Measurements from ENCODE around the gene CARD11. TPM values are rescaled to one million over a fixed set of nuclear protein-coding genes. Genes with fewer than 3 reads are reported as not detected.

Gene CARD11
- total RNA-seq, 2 donors from 2014 or later: 0.87 to 2.4 TPM

DNA sequence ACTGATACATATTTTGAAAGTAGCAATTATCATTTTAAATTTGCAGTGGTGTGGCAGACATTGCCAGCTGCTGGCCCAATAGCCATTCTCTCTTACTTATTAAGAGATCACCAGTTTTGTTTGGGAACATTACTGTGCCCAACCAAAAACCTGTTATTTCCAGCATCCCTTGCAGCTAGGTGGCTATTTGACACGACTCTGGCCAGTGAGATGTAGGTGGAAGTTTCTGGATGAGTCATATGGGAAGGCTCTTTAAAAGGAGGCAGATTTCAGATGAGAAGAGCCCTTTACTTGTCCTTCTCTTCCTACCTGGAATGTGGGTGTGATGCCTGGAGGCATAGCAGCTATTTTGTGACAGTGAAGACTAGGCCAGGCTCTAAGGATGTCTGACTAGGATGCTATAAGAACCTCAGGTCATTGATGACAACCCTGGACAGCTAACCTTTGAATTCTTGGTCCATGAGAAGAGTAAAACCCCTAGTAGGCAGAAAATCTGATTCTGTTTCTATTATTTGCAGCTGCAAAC lies 77.9 kb downstream of the CARD11 start:
- no peak overlapping the region for H3K4me3 ChIP-seq
- no peaks in the 10 kb centered on the region for H3K4me1 ChIP-seq (replicated peaks)
- H3K27me3 ChIP-seq (replicated peaks; ENCODE audit: insufficient read depth): no peaks in the 10 kb centered on the region
- no peak overlapping the region for H3K27ac ChIP-seq
- intact Hi-C loops (cut with DNase I): no loop called here
- 81% methylated on average over 1 of the region's 1 CpG for WGBS
- no peaks in the 10 kb centered on the region for H3K36me3 ChIP-seq
- TF ChIP-seq, protein P1, sequence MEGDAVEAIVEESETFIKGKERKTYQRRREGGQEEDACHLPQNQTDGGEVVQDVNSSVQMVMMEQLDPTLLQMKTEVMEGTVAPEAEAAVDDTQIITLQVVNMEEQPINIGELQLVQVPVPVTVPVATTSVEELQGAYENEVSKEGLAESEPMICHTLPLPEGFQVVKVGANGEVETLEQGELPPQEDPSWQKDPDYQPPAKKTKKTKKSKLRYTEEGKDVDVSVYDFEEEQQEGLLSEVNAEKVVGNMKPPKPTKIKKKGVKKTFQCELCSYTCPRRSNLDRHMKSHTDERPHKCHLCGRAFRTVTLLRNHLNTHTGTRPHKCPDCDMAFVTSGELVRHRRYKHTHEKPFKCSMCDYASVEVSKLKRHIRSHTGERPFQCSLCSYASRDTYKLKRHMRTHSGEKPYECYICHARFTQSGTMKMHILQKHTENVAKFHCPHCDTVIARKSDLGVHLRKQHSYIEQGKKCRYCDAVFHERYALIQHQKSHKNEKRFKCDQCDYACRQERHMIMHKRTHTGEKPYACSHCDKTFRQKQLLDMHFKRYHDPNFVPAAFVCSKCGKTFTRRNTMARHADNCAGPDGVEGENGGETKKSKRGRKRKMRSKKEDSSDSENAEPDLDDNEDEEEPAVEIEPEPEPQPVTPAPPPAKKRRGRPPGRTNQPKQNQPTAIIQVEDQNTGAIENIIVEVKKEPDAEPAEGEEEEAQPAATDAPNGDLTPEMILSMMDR (IDR thresholded peaks at IDR 0.05): no peak
- TF ChIP-seq POLR2AphosphoS5 (IDR thresholded peaks at IDR 0.05) (no peak), POLR2A (IDR thresholded peaks at IDR 0.05) (no peak)
- H3K9me3 ChIP-seq: no peaks in the 10 kb centered on the region
- DNase-seq (ENCODE audit: low spot score): no peak

DNA sequence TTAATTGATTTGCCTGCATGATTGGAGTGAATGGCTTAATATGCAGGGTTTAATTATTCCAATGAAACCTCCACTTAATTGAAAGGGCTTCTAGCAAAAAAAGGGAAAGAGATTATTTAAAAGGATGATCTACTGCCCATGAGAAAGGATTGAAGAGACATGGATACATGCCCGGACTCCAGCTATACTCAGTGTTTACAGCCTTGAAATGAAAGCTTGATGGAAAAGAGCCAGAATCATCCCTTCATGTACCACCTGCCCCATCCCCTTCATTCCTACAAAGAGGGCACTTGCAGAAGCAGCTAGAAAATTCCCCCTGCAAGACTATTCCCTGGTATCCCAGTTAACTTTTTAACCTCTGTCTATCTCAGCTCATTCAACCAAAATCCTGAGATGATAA lies 78.4 kb downstream of the CARD11 start:
- H3K27ac ChIP-seq: no peak overlapping the region
- WGBS: 66% methylated on average over 1 of the region's 1 CpG
- H3K4me1 ChIP-seq (replicated peaks): no peaks in the 10 kb centered on the region
- H3K4me3 ChIP-seq: no peak overlapping the region
- H3K27me3 ChIP-seq (replicated peaks; ENCODE audit: insufficient read depth): no peaks in the 10 kb centered on the region
- no peak for TF ChIP-seq POLR2A (IDR thresholded peaks at IDR 0.05)
- TF ChIP-seq, protein P1 (IDR thresholded peaks at IDR 0.05): no peak
- intact Hi-C loops (cut with DNase I): no loop called here
- H3K9me3 ChIP-seq: no peaks in the 10 kb centered on the region
- no peak for DNase-seq (ENCODE audit: low spot score)
- no peaks in the 10 kb centered on the region for H3K36me3 ChIP-seq

DNA sequence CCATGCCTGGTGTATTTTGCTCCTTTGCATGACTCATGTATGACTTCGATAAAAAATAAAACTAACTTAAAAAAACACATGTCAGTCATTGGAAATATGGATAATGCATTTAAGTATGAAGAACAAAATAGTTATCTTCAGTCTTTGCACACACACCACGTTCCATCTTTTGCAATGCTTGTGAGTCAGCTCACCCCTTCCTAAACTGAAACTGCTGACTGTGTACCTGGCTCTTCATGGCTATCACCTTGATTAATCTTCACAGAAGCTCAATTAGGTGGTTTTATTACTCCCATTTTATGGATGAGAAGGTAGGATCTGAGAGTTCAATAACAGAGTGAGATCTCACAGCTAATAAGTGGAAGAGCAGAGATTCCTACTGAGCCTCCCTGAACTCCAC lies 79.5 kb downstream of the CARD11 start:
- DNase-seq (ENCODE audit: low spot score): no peak

DNA sequence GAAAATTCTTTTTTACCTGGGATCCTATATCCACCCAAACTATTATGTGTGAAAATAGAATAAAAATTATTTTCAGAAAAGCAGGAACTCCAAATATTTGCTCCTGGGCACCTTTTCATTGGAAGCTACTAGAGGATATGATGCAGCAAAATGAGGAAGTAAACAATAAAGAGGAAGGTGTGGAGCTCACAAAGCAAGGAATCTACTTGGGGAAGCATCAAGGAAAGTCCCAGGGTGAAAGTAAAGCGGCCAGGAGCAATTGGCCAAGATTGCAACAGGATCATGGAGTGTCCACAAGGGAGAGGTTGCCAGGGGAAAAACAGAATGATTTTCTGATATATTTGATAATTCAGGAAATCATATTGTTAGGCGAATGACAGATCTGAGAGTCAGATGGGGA lies 80.8 kb downstream of the CARD11 start:
- intact Hi-C loops (cut with DNase I): no loop called here
- Histone ChIP-seq H3K27me3 (replicated peaks; ENCODE audit: insufficient read depth) (no peaks in the 10 kb centered on the region), H3K36me3 (no peaks in the 10 kb centered on the region), H3K9me3 (no peaks in the 10 kb centered on the region), H3K27ac (no peak overlapping the region), H3K4me1 (replicated peaks) (no peaks in the 10 kb centered on the region), H3K4me3 (no peak overlapping the region)
- WGBS: 79% methylated on average over 2 of the region's 2 CpGs
- DNase-seq (ENCODE audit: low spot score): no peak
- TF ChIP-seq POLR2A (IDR thresholded peaks at IDR 0.05): no peak
- TF ChIP-seq, protein P1 (IDR thresholded peaks at IDR 0.05): no peak
- no peak for TF ChIP-seq POLR2AphosphoS5 (IDR thresholded peaks at IDR 0.05)

More for the DNA sequence above, 79.5 kb downstream of the CARD11 start:
- Histone ChIP-seq H3K27ac (no peak overlapping the region), H3K4me3 (no peak overlapping the region), H3K36me3 (no peaks in the 10 kb centered on the region), H3K27me3 (replicated peaks; ENCODE audit: insufficient read depth) (no peaks in the 10 kb centered on the region), H3K4me1 (replicated peaks) (no peaks in the 10 kb centered on the region), H3K9me3 (no peaks in the 10 kb centered on the region)
- intact Hi-C loops (cut with DNase I): no loop called here
- TF ChIP-seq, protein P1 (IDR thresholded peaks at IDR 0.05): no peak
- TF ChIP-seq POLR2AphosphoS5 (IDR thresholded peaks at IDR 0.05): no peak
- no peak for TF ChIP-seq POLR2A (IDR thresholded peaks at IDR 0.05)
- WGBS: 89% methylated on average over 2 of the region's 2 CpGs

DNA sequence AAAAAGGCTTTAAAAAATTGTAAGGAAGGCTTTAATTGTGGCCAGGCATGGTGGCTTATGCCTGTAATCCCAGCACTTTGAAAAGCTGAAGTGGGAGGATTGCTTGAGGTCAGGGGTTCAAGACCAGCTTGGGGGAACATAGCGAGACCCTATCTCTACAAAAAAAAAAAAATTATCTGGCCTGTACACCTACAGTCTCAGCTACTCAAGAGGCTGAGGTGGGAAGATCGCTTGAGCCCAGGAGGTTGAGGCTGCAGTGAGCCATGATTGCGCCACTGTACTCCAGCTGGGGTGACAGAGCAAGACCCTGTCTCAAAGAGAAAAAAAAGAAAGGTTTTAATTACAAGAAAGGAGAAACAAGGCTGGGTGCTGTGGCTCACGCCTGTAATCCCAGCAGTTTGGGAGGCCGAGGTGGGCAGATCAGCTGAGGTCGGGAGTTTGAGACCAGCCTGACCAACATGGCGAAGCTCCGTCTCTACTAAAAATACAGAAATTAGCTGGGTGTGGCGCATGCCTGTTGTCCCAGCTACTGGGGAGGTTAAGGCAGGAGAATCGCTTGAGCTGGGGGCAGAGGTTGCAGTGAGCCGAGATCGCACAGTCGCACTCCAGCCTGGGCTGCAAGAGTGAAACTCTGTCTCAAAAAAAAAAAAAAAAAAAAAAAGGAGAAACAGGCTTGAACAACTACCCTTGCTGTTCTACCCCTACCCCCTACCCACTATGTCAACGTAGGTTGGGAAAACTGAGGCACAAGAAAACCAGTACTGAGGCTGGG lies 83.7 kb downstream of the CARD11 start:
- TF ChIP-seq, protein P1 (IDR thresholded peaks at IDR 0.05): no peak
- TF ChIP-seq POLR2A (IDR thresholded peaks at IDR 0.05): no peak
- no peak for TF ChIP-seq POLR2AphosphoS5 (IDR thresholded peaks at IDR 0.05)
- intact Hi-C loops (cut with DNase I): no loop called here
- H3K4me1 ChIP-seq (replicated peaks): no peaks in the 10 kb centered on the region

More for the DNA sequence above, 83.7 kb downstream of the CARD11 start:
- Histone ChIP-seq H3K27ac (no peak overlapping the region), H3K27me3 (replicated peaks; ENCODE audit: insufficient read depth) (no peaks in the 10 kb centered on the region), H3K4me3 (no peak overlapping the region), H3K9me3 (no peaks in the 10 kb centered on the region), H3K36me3 (no peaks in the 10 kb centered on the region)
- DNase-seq (ENCODE audit: low spot score): no peak
- WGBS: 96% methylated on average over 14 of the region's 14 CpGs
